HG03565 (cell line): ENCODE results near the gene CNTD1.
"Not testable (repeated sequence)": the region's sequence is repeated elsewhere in the genome, so short reads cannot be mapped to it uniquely, and the experiment has no call there.

Source experiments
- ATAC-seq: cut with Tn5 transposase; IDR thresholded peaks from one replicate; pipeline ENCODE4 v1.9.1; 2021; ENCODE audit warnings: mild to moderate bottlenecking, moderate library complexity; ENCODE audit not compliant: unreplicated experiment

The CNTD1 gene

GRCh38 chr17:42844761-42845555 is 46.3 kb downstream of the CNTD1 start:
- no peak for ATAC-seq

- no peak for ATAC-seq
Measured at GRCh38 chr17:42845556-42845917, 46.9 kb downstream of the CNTD1 start.

- ATAC-seq, result no peak
Measured at GRCh38 chr17:42845918-42846593, 47.4 kb downstream of the CNTD1 start.

GRCh38 chr17:42846594-42847280 is 48.1 kb downstream of the CNTD1 start:
- ATAC-seq, result no peak

- ATAC-seq, result no peak
Measured at GRCh38 chr17:42848093-42848492, 49.4 kb downstream of the CNTD1 start.

- ATAC-seq, result no peak
Measured at GRCh38 chr17:42849031-42849430, 50.4 kb downstream of the CNTD1 start.

DNA sequence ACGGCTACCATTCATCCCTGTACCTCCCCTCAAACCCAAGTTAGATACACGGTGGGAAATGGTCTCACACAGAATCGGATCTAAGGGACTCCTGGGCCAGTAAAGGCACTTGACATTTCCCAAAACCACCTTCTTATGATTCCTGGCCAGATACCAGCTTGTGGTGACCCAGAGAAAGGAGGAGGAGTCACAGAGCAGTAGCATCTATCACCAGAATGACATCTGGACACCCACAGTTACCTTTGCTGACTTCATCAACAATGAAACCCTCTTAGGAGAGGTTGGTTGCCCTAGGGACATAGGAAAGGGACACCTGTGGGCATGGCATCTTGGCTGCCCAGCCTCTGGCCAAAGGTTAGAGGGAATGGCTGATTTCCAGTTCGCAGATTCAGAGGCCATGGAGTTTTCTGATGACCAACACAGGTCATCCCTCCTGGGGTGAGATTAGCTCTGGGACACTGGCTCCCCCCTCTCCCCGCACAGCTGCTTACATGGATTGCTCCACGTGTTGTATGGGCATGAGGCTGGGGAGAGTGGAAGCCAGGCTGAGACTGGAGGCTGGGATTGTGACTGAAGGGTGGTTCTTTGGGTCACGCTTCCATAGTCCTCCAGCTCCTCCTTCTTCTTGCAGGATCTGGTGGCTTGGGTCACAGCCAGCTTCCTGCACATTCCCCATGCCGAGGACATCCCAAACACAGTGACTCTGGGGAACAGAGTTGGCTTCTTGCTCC is 51.0 kb downstream of the CNTD1 start:
- no peak for ATAC-seq

DNA sequence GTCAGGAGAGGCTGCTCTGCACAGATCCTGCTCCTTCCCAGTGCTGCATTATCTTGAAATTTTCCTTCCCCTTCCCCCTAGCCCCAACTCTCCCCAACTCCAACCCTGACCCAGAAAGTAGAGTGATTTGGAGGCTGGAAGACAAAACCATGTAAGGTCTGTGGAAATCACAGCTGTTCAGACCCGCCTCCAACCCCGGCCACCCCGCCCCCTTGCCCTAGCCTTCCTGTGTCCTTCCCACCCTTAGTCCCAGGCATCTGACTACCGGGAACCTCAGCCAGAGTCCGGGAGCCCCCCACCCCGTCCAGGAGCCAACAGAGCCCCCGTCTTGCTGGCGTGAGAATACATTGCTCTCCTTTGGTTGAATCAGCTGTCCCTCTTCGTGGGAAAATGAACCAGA is 52.3 kb downstream of the CNTD1 start, which contains the start of gene AOC3:
AOC3 (plus strand) TSS at position 246 of the 400 bp plus-strand sequence; CDS start at position 391, 145 bp downstream.
- ATAC-seq, result no peak

DNA sequence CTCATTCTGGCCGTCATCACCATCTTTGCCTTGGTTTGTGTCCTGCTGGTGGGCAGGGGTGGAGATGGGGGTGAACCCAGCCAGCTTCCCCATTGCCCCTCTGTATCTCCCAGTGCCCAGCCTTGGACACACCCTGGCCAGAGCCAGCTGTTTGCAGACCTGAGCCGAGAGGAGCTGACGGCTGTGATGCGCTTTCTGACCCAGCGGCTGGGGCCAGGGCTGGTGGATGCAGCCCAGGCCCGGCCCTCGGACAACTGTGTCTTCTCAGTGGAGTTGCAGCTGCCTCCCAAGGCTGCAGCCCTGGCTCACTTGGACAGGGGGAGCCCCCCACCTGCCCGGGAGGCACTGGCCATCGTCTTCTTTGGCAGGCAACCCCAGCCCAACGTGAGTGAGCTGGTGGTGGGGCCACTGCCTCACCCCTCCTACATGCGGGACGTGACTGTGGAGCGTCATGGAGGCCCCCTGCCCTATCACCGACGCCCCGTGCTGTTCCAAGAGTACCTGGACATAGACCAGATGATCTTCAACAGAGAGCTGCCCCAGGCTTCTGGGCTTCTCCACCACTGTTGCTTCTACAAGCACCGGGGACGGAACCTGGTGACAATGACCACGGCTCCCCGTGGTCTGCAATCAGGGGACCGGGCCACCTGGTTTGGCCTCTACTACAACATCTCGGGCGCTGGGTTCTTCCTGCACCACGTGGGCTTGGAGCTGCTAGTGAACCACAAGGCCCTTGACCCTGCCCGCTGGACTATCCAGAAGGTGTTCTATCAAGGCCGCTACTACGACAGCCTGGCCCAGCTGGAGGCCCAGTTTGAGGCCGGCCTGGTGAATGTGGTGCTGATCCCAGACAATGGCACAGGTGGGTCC is 52.9 kb downstream of the CNTD1 start:
- not testable (repeated sequence) for ATAC-seq

DNA sequence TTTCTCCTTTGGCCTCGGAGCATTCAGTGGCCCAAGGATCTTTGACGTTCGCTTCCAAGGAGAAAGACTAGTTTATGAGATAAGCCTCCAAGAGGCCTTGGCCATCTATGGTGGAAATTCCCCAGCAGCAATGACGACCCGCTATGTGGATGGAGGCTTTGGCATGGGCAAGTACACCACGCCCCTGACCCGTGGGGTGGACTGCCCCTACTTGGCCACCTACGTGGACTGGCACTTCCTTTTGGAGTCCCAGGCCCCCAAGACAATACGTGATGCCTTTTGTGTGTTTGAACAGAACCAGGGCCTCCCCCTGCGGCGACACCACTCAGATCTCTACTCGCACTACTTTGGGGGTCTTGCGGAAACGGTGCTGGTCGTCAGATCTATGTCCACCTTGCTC is 53.7 kb downstream of the CNTD1 start:
- no peak for ATAC-seq

DNA sequence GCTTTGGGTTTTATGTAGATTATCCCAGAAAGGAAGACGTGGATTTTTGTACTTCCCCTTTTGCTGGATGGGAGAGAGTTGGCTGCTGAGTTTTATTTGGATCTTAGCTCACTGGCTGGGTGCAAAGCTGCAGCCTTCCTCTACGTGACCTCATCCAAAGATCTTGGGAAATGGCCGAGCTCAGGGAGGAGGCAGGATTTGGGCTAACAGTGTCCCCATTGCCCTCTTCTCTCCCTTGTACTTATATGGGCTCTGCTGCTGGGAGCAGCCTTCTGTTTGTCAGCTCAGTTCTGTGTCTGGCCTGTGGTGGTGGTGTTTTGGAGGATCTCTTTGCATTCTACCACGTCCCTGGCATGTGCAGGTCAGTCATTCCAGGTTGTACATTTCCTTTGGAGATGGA is 54.3 kb downstream of the CNTD1 start:
- no peak for ATAC-seq

DNA sequence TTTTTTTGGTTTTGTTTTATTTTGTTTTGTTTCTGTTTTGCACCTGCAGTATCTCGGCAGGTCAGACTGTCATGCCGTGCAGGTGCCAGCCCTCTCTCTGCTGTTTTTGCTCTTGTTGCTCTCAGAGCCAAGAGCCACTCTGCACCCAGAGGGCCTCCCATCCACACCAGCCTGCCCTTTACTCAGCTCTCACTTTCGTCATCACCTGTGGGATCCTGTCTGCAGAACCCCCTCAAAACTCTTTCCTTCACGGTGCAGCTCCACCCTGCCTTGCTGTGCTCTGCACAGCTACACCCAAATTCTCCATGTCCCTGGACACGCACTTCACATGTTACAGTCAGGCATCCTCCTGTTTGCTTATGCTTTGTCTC is 54.9 kb downstream of the CNTD1 start:
- ATAC-seq, result no peak

GRCh38 chr17:42853968-42854790 is 55.5 kb downstream of the CNTD1 start:
- ATAC-seq, result no peak

DNA sequence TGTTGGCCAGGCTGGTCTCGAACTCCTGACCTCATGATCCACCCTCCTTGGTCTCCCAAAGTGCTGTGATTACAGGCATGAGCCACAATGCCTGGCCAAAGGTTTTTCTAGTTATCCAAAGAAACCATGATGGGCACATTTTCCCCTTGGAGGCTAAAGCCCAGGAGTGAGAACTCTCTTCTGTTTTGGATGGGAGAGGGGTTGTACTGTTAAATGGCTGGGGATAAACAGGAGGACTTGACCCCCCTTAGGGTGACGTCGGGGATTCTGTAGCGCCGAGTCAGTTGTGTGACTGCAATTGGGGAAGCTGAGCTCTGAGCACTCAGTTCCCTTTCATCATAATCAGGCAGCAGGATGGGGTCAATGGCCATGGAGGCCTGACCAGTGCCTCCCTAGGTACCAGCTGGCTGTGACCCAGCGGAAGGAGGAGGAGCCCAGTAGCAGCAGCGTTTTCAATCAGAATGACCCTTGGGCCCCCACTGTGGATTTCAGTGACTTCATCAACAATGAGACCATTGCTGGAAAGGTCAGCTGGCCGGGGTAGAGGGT is 56.5 kb downstream of the CNTD1 start:
- ATAC-seq, result no peak

DNA sequence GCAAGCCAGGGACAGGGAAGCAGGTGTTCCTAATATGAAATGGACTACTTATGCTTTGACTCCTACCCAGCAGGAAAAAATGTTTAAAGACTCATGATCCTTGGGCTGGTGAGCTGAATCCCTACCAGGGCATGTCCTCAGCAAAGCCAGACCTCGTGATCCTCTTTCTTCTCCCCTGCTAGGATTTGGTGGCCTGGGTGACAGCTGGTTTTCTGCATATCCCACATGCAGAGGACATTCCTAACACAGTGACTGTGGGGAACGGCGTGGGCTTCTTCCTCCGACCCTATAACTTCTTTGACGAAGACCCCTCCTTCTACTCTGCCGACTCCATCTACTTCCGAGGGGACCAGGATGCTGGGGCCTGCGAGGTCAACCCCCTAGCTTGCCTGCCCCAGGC is 57.4 kb downstream of the CNTD1 start:
- not testable (repeated sequence) for ATAC-seq

DNA sequence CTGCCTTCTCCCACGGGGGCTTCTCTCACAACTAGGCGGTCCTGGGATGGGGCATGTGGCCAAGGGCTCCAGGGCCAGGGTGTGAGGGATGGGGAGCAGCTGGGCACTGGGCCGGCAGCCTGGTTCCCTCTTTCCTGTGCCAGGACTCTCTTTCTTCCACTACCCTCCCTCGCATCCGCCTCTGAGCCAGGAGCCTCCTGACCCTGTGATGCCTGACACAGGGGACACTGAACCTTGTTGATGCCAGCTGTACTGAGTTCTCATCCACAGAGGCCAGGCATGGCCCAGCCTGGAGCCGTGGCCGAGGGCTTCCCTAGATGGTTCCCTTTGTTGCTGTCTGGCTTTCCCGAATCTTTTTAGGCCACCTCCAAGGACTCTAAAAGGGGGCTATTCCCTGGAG is 57.9 kb downstream of the CNTD1 start:
- not testable (repeated sequence) for ATAC-seq

DNA sequence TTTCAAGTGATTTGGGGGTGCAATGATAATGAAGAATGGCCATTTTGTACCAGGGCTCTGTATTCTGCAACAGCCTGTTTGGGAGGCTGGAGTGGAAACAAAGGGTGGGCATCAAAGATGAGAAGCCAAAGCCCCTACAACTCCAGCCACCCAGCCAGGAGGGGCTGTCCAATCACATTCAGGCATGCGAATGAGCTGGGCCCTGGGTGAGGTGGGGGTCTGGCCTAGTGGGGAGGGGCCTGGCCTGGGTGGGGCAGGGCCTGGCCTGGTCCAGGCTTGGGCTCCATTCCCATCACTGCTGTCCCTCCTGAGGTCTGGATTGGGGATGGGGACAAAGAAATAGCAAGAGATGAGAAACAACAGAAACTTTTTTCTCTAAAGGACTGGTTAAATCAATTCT is 58.7 kb downstream of the CNTD1 start:
- ATAC-seq, result no peak
